H1 (cell line): ENCODE data around the gene PCP4. TPM values are rescaled to one million over a fixed set of nuclear protein-coding genes. Genes with fewer than 3 reads are reported as not detected.

Experiments
- BACH1 ChIP-seq: IDR thresholded peaks from 2 replicates; pipeline ENCODE4 v1.6.1; 2012; ENCODE audit warnings: low read length, improper control_type of control experiment
- BCL11A ChIP-seq, 2 experiments: IDR thresholded peaks; one replicate each; pipeline ENCODE4 v1.6.1; 2011; ENCODE audit warnings: low read depth in 2 of 2, low read length in 2 of 2, mild to moderate bottlenecking in 2 of 2
- CREB1 ChIP-seq: IDR thresholded peaks from 2 replicates; pipeline ENCODE4 v1.6.1; 2012; ENCODE audit warnings: inconsistent platforms
- EZH2 ChIP-seq: fragments of 200-600 bp; sonication (generic); IDR thresholded peaks from 2 replicates; pipeline ENCODE4 v1.7.1; 2012; ENCODE audit warnings: low read depth, mild to moderate bottlenecking, moderate library complexity, low read length, inconsistent platforms; ENCODE audit not compliant: severe bottlenecking
- KDM4A ChIP-seq: IDR thresholded peaks from one replicate; pipeline ENCODE4 v1.7.1; 2012; ENCODE audit warnings: low read depth, mild to moderate bottlenecking, moderate library complexity, low read length, inconsistent platforms; ENCODE audit not compliant: severe bottlenecking
- KDM5A ChIP-seq: fragments of 200-600 bp; IDR thresholded peaks from 2 replicates; pipeline ENCODE4 v1.7.1; 2012; ENCODE audit warnings: mild to moderate bottlenecking, low read length, inconsistent platforms, mixed read lengths
- NANOG ChIP-seq: IDR thresholded peaks from 2 replicates; pipeline ENCODE4 v1.6.1; 2011; ENCODE audit warnings: low read length, low read depth, mild to moderate bottlenecking, inconsistent platforms; ENCODE audit not compliant: insufficient read depth, poor library complexity, severe bottlenecking
- POLR2A ChIP-seq, 2 experiments: IDR thresholded peaks; 1 replicate in 1 of 2; 2 replicates in 1 of 2; pipeline ENCODE4 v1.6.1; 2011; ENCODE audit warnings: low read depth in 2 of 2, low read length in 2 of 2, mild to moderate bottlenecking in 2 of 2; ENCODE audit errors: control extremely low read depth in 1 of 2
- RBBP5 ChIP-seq: IDR thresholded peaks from 2 replicates; pipeline ENCODE4 v1.7.1; 2012; ENCODE audit warnings: low read depth, mild to moderate bottlenecking, inconsistent platforms, low read length, moderate library complexity, borderline replicate concordance
- RFX5 ChIP-seq: IDR thresholded peaks from 2 replicates; pipeline ENCODE4 v1.6.1; 2011; ENCODE audit warnings: low read depth, low read length, improper control_type of control experiment, borderline replicate concordance
- RXRA ChIP-seq: IDR thresholded peaks from 2 replicates; pipeline ENCODE4 v1.6.1; 2011; ENCODE audit warnings: low read depth, mild to moderate bottlenecking, low read length, moderate library complexity; ENCODE audit not compliant: insufficient read depth
- ZNF274 ChIP-seq: IDR thresholded peaks from 2 replicates; pipeline ENCODE4 v1.7.0; 2012; ENCODE audit warnings: low read length, borderline replicate concordance; ENCODE audit errors: extremely low read depth
- polyA plus RNA-seq, 7 experiments: library from polyadenylated mRNA; depleted of rRNA in 3 of 7; stranded (reverse) in 5 of 7; unstranded in 2 of 7; fragments of >200 nt in 5 of 7; fragments of 200-250 nt in 2 of 7; gene quantifications; 1 replicate in 5 of 7; 2 replicates in 1 of 7; 4 replicates in 1 of 7; pipeline versions ENCODE4 v1.2.1 to v1.2.3, GENCODE V29; 2011 to 2013; ENCODE audit warnings: missing spikeins in 2 of 7, mixed read lengths in 2 of 7
- total RNA-seq: library from RNA; stranded (reverse); fragmentation: NEBNext Ultra II Directional; extraction: Animal tissue kit (Norgen Biotek cat#: 25700); gene quantifications from 2 replicates; pipeline ENCODE4 v1.2.1, GENCODE V29; 2021
- TF ChIP-seq, protein P1 (sequence below): fragments of 300-600 bp; sonication (generic); IDR thresholded peaks from 2 replicates; pipeline ENCODE4 v1.7.1; 2012; ENCODE audit warnings: low read length, moderate library complexity, mild to moderate bottlenecking, inconsistent platforms; ENCODE audit not compliant: insufficient replicate concordance

The PCP4 gene
- total and polyA plus RNA-seq, 2 of the 8 experiments (the other 6 are each of a cell fraction or from before 2014, with no cell fraction given), result 1.8 to 2.4 TPM

DNA sequence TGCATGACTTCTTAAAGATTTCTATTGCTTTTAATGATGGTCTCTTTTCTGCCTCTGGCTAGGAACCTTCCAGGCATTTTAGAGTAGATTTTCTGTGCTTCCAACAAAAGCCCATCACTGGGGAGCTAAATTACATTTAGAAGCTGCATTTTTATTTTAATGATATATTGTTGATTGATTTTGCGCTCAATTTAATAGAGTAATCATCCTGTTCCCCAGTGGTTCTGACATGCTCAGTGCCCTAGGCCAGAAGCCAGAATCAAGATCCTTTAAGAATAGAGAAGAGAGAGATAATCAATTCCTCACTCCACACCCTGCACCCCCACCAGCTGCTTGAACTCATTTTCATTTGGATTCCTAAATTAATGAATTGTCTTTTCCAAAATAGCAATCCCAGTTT, 97.8 kb downstream of the PCP4 start (continued):
- TF ChIP-seq, protein P1, sequence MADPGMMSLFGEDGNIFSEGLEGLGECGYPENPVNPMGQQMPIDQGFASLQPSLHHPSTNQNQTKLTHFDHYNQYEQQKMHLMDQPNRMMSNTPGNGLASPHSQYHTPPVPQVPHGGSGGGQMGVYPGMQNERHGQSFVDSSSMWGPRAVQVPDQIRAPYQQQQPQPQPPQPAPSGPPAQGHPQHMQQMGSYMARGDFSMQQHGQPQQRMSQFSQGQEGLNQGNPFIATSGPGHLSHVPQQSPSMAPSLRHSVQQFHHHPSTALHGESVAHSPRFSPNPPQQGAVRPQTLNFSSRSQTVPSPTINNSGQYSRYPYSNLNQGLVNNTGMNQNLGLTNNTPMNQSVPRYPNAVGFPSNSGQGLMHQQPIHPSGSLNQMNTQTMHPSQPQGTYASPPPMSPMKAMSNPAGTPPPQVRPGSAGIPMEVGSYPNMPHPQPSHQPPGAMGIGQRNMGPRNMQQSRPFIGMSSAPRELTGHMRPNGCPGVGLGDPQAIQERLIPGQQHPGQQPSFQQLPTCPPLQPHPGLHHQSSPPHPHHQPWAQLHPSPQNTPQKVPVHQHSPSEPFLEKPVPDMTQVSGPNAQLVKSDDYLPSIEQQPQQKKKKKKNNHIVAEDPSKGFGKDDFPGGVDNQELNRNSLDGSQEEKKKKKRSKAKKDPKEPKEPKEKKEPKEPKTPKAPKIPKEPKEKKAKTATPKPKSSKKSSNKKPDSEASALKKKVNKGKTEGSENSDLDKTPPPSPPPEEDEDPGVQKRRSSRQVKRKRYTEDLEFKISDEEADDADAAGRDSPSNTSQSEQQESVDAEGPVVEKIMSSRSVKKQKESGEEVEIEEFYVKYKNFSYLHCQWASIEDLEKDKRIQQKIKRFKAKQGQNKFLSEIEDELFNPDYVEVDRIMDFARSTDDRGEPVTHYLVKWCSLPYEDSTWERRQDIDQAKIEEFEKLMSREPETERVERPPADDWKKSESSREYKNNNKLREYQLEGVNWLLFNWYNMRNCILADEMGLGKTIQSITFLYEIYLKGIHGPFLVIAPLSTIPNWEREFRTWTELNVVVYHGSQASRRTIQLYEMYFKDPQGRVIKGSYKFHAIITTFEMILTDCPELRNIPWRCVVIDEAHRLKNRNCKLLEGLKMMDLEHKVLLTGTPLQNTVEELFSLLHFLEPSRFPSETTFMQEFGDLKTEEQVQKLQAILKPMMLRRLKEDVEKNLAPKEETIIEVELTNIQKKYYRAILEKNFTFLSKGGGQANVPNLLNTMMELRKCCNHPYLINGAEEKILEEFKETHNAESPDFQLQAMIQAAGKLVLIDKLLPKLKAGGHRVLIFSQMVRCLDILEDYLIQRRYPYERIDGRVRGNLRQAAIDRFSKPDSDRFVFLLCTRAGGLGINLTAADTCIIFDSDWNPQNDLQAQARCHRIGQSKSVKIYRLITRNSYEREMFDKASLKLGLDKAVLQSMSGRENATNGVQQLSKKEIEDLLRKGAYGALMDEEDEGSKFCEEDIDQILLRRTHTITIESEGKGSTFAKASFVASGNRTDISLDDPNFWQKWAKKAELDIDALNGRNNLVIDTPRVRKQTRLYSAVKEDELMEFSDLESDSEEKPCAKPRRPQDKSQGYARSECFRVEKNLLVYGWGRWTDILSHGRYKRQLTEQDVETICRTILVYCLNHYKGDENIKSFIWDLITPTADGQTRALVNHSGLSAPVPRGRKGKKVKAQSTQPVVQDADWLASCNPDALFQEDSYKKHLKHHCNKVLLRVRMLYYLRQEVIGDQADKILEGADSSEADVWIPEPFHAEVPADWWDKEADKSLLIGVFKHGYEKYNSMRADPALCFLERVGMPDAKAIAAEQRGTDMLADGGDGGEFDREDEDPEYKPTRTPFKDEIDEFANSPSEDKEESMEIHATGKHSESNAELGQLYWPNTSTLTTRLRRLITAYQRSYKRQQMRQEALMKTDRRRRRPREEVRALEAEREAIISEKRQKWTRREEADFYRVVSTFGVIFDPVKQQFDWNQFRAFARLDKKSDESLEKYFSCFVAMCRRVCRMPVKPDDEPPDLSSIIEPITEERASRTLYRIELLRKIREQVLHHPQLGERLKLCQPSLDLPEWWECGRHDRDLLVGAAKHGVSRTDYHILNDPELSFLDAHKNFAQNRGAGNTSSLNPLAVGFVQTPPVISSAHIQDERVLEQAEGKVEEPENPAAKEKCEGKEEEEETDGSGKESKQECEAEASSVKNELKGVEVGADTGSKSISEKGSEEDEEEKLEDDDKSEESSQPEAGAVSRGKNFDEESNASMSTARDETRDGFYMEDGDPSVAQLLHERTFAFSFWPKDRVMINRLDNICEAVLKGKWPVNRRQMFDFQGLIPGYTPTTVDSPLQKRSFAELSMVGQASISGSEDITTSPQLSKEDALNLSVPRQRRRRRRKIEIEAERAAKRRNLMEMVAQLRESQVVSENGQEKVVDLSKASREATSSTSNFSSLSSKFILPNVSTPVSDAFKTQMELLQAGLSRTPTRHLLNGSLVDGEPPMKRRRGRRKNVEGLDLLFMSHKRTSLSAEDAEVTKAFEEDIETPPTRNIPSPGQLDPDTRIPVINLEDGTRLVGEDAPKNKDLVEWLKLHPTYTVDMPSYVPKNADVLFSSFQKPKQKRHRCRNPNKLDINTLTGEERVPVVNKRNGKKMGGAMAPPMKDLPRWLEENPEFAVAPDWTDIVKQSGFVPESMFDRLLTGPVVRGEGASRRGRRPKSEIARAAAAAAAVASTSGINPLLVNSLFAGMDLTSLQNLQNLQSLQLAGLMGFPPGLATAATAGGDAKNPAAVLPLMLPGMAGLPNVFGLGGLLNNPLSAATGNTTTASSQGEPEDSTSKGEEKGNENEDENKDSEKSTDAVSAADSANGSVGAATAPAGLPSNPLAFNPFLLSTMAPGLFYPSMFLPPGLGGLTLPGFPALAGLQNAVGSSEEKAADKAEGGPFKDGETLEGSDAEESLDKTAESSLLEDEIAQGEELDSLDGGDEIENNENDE, result no peak
- TF ChIP-seq EZH2, result no peak
- no peak for TF ChIP-seq KDM5A
- TF ChIP-seq ZNF274, result no peak
- TF ChIP-seq POLR2A (IDR thresholded peaks at IDR 0.05; ENCODE audit: control extremely low read depth in 1 of 2, low read depth in 2 of 2, low read length in 2 of 2), result no peak
- TF ChIP-seq BCL11A (IDR thresholded peaks at IDR 0.05; ENCODE audit: low read depth in 2 of 2, low read length in 2 of 2), result no peak
- TF ChIP-seq RXRA, result no peak
- no peak for TF ChIP-seq BACH1
- no peak for TF ChIP-seq KDM4A
- TF ChIP-seq CREB1, result no peak
- no peak for TF ChIP-seq RBBP5
- no peak for TF ChIP-seq NANOG
- no peak for TF ChIP-seq RFX5
